A549 (cell line): ENCODE results near the gene LANCL1. TPM values are rescaled to one million over a fixed set of nuclear protein-coding genes. Genes with fewer than 3 reads are reported as not detected.

ENCODE experiments used
- ATAC-seq, 2 experiments: fragments of 200-7000 bp in 1 of 2; fragments of >200 bp in 1 of 2; cut with Nextera tagmentation in 1 of 2; cut with Tn5 transposase in 1 of 2; 3 replicates each; pipeline versions ENCODE4 v1.8.0 to v1.9.1; 2018 to 2020; ENCODE audit warnings: mild to moderate bottlenecking in 1 of 2, moderate library complexity in 1 of 2
- CTCF ChIA-PET: fragments of 300-600 bp; sonication (Branson Sonifier 250); formaldehyde crosslinking; extraction: SDS; loops from one replicate; lab custom pipeline; 2021; ENCODE audit warnings: antibody characterized with exemption, inconsistent platforms; lab: Yijun Ruan, JAX
- POLR2A ChIA-PET: fragments of 350-600 bp; formaldehyde crosslinking; extraction: SDS; loops from one replicate; lab custom pipeline; 2021; ENCODE audit warnings: antibody characterized with exemption, inconsistent platforms; lab: Yijun Ruan, JAX
- DNase-seq, 2 experiments: peaks; one replicate each; pipeline versions ENCODE4 v3.0.0 to v3.0.0-alpha.2; 2011 to 2016; ENCODE audit warnings: low read depth in 1 of 2, low spot score in 1 of 2
- FAIRE-seq: peaks from 2 replicates; lab custom pipeline; 2011; peaks lifted over from hg19 to GRCh38; lab: Jason Lieb, UNC
- H3K27ac ChIP-seq, 2 experiments: fragments of >200 bp; sonication (Bioruptor Twin); formaldehyde crosslinking; 3 replicates each; pipeline ENCODE4 v1.5.1; 2016 to 2017
- H3K4me1 ChIP-seq: fragments of >200 bp; sonication (Bioruptor Twin); formaldehyde crosslinking; 3 replicates; pipeline ENCODE4 v1.6.1; 2016
- H3K4me2 ChIP-seq: fragments of >200 bp; sonication (Bioruptor Twin); formaldehyde crosslinking; 3 replicates; pipeline ENCODE4 v1.6.1; 2016
- H3K4me3 ChIP-seq: fragments of >200 bp; sonication (Bioruptor Twin); formaldehyde crosslinking; 3 replicates; pipeline ENCODE4 v1.5.1; 2016
- H3K9me3 ChIP-seq: fragments of >200 bp; sonication (Bioruptor Twin); formaldehyde crosslinking; 3 replicates; pipeline ENCODE4 v1.6.1; 2016
- BHLHE40 ChIP-seq: IDR thresholded peaks from 2 replicates; pipeline ENCODE4 v1.6.1; 2012; ENCODE audit warnings: low read depth, low read length, inconsistent platforms
- CBX2 ChIP-seq: fragments of 200-600 bp; sonication (generic); IDR thresholded peaks from 2 replicates; pipeline ENCODE4 v1.6.1; 2016; ENCODE audit warnings: low read depth, mild to moderate bottlenecking, borderline replicate concordance
- CBX8 ChIP-seq: fragments of 200-600 bp; sonication (generic); IDR thresholded peaks from 2 replicates; pipeline ENCODE4 v1.6.1; 2016
- CTCF ChIP-seq: fragments of >200 bp; sonication (Bioruptor Twin); formaldehyde crosslinking; IDR thresholded peaks from 3 replicates; pipeline ENCODE4 v1.5.1; 2016
- EHF ChIP-seq: fragments of 250-450 bp; sonication (Bioruptor Pico); IDR thresholded peaks from 2 replicates; pipeline ENCODE4 v1.5.0; 2020; ENCODE audit warnings: mild to moderate bottlenecking
- EP300 ChIP-seq, 2 experiments: fragments of >200 bp; sonication (Bioruptor Twin); formaldehyde crosslinking; IDR thresholded peaks; 2 replicates in 1 of 2; 3 replicates in 1 of 2; pipeline ENCODE4 v1.6.1; 2016 to 2017
- FOXS1 ChIP-seq: fragments of 250-450 bp; sonication (Bioruptor Pico); IDR thresholded peaks from 2 replicates; pipeline ENCODE4 v1.5.0; 2020; ENCODE audit warnings: mild to moderate bottlenecking, moderate library complexity
- GATA3 ChIP-seq: IDR thresholded peaks from 2 replicates; pipeline ENCODE4 v1.6.1; 2012; ENCODE audit warnings: borderline replicate concordance
- HOXB5 ChIP-seq: fragments of 250-450 bp; sonication (Bioruptor Pico); IDR thresholded peaks from 2 replicates; pipeline ENCODE4 v1.5.0; 2020; ENCODE audit warnings: mild to moderate bottlenecking, moderate library complexity
- JUN ChIP-seq, 2 experiments: fragments of >200 bp; sonication (Bioruptor Twin); formaldehyde crosslinking; IDR thresholded peaks; 2 replicates in 1 of 2; 3 replicates in 1 of 2; pipeline ENCODE4 v1.6.1; 2016 to 2017
- KDM5A ChIP-seq: fragments of 200-600 bp; sonication (generic); IDR thresholded peaks from 2 replicates; pipeline ENCODE4 v1.6.1; 2016; ENCODE audit warnings: antibody characterized with exemption, mild to moderate bottlenecking
- MAFK ChIP-seq: fragments of 450-650 bp; IDR thresholded peaks from 2 replicates; pipeline ENCODE4 v1.6.1; 2014; ENCODE audit not compliant: partially characterized antibody
- MAZ ChIP-seq: fragments of 150-350 bp; IDR thresholded peaks from 2 replicates; pipeline ENCODE4 v1.6.1; 2014; ENCODE audit warnings: antibody characterized with exemption, low read depth, low read length, borderline replicate concordance
- NPAS2 ChIP-seq: fragments of 250-450 bp; sonication (Bioruptor Pico); IDR thresholded peaks from 2 replicates; pipeline ENCODE4 v1.8.0; 2022; ENCODE audit warnings: mild to moderate bottlenecking, moderate library complexity, borderline replicate concordance
- PHF8 ChIP-seq: fragments of 200-600 bp; sonication (generic); IDR thresholded peaks from 2 replicates; pipeline ENCODE4 v1.6.1; 2016; ENCODE audit warnings: low read depth, mild to moderate bottlenecking, antibody characterized with exemption, moderate library complexity, borderline replicate concordance
- POLR2AphosphoS2 ChIP-seq: conservative IDR thresholded peaks from 2 replicates; pipeline ENCODE4 v1.6.1; 2012; ENCODE audit warnings: low read length, improper control_type of control experiment, inconsistent platforms
- RARB ChIP-seq: fragments of 250-450 bp; sonication (Bioruptor Pico); IDR thresholded peaks from 2 replicates; pipeline ENCODE4 v1.8.0; 2021; ENCODE audit warnings: mild to moderate bottlenecking, moderate library complexity
- RNF2 ChIP-seq: fragments of 200-600 bp; sonication (generic); IDR thresholded peaks from 2 replicates; pipeline ENCODE4 v1.6.1; 2016; ENCODE audit warnings: low read depth, mild to moderate bottlenecking, antibody characterized with exemption, moderate library complexity, borderline replicate concordance
- TFCP2L1 ChIP-seq: fragments of 250-450 bp; sonication (Bioruptor Pico); IDR thresholded peaks from 2 replicates; pipeline ENCODE4 v1.5.0; 2021; ENCODE audit warnings: mild to moderate bottlenecking
- ZC3H11A ChIP-seq: fragments of 450-650 bp; IDR thresholded peaks from 2 replicates; pipeline ENCODE4 v1.6.1; 2014; ENCODE audit warnings: antibody characterized with exemption, mild to moderate bottlenecking
- WGBS: methylation state at CpG from one replicate; pipeline ENCODE4 v1.1.6; 2017; ENCODE audit errors: missing lambda C conversion rate; 5-methylcytosine and 5-hydroxymethylcytosine counted together
- polyA plus RNA-seq, 4 experiments: library from polyadenylated mRNA; depleted of rRNA in 3 of 4; stranded (reverse); fragments of >200 nt; fragmentation: RNase III in 1 of 4; extraction: RNeasy Plus Mini Kit Qiagen cat#74134 plus additional on column Dnase treatment in 1 of 4; gene quantifications; 2 replicates in 3 of 4; 3 replicates in 1 of 4; pipeline ENCODE4 v1.2.3, GENCODE V29; 2011 to 2017
- TF ChIP-seq, protein P1 (sequence below): IDR thresholded peaks from 2 replicates; pipeline ENCODE4 v1.6.1; 2012
- TF ChIP-seq, protein P2 (sequence below): fragments of 200-600 bp; sonication (generic); IDR thresholded peaks from 2 replicates; pipeline ENCODE4 v1.6.1; 2016; ENCODE audit warnings: antibody characterized with exemption, mild to moderate bottlenecking, moderate library complexity

Gene LANCL1
- polyA plus RNA-seq, 2 of the 4 experiments (the other 2 are of a cell fraction) = 30.1 to 83.7 TPM

- no peak for DNase-seq
- Histone ChIP-seq H3K27ac (no peak overlapping the region), H3K9me3 (no peaks in the 10 kb centered on the region), H3K4me2 (peak overlapping the region; percentile 67; the same call in 1 of the 3 replicates), H3K4me3 (no peak overlapping the region), H3K4me1 (peaks cover 14% of the 10 kb centered on the region; the same call in 2 of the 3 replicates)
- 92% methylated on average over 2 of the region's 2 CpGs for WGBS
- ChIA-PET CTCF (no interaction called here), POLR2A (no interaction called here)
- no peak for ATAC-seq
- no peak for FAIRE-seq
- TF ChIP-seq JUN (IDR thresholded peaks at IDR 0.05) (no peak), GATA3 (no peak), HOXB5 (no peak), KDM5A (no peak), EP300 (IDR thresholded peaks at IDR 0.05) (no peak), PHF8 (no peak), MAFK (no peak), ZC3H11A (no peak), CTCF (no peak)
- TF ChIP-seq, all 56 proteins: peak for 0
These were observed 2.1 kb upstream of the LANCL1 start for GRCh38 chr2:210478661-210479060.

GRCh38 chr2:210477496-210477895, 937 bp upstream of the LANCL1 start:
- TF ChIP-seq POLR2AphosphoS2 = no peak
- TF ChIP-seq CBX2 = no peak
- no peak for TF ChIP-seq EHF
- no peak for TF ChIP-seq FOXS1 (CRISPR knock-in tag)
- DNase-seq (peak; percentile 33 to 58), FAIRE-seq (no peak), ATAC-seq (peak; percentile 35 to 64; a peak in 3 of 6 replicates)
- Histone ChIP-seq H3K9me3 (no peaks in the 10 kb centered on the region), H3K4me1 (peaks cover 14% of the 10 kb centered on the region; the same call in 2 of the 3 replicates), H3K4me2 (peak overlapping the region; percentile 67), H3K4me3 (peak overlapping the region; percentile 75; the same call in 2 of the 3 replicates), H3K27ac (peak overlapping the region; percentile 84 to 94)
- CTCF ChIA-PET = interaction anchor here (1.2 kb wide), 1 partner anchor 26 kb away, joined by 3 read pairs; no protein-coding TSS in a partner anchor
- WGBS = 66% methylated on average over 3 of the region's 3 CpGs
- POLR2A ChIA-PET = no interaction called here

- POLR2A ChIA-PET = no interaction called here
- ATAC-seq = no peak
- CTCF ChIA-PET = no interaction called here
- Histone ChIP-seq H3K4me2 (peak overlapping the region; percentile 84), H3K4me3 (peak overlapping the region; percentile 75), H3K9me3 (no peaks in the 10 kb centered on the region), H3K27ac (peak overlapping the region; percentile 84 to 94), H3K4me1 (peaks cover 14% of the 10 kb centered on the region; the same call in 2 of the 3 replicates)
- 44% methylated on average over 6 of the region's 6 CpGs for WGBS
- DNase-seq = no peak
- TF ChIP-seq CBX8 = no peak
- TF ChIP-seq KDM5A = no peak
- no peak for TF ChIP-seq JUN (IDR thresholded peaks at IDR 0.05)
- no peak for TF ChIP-seq TFCP2L1 (CRISPR knock-in tag)
- no peak for TF ChIP-seq MAZ
- TF ChIP-seq, protein P1, sequence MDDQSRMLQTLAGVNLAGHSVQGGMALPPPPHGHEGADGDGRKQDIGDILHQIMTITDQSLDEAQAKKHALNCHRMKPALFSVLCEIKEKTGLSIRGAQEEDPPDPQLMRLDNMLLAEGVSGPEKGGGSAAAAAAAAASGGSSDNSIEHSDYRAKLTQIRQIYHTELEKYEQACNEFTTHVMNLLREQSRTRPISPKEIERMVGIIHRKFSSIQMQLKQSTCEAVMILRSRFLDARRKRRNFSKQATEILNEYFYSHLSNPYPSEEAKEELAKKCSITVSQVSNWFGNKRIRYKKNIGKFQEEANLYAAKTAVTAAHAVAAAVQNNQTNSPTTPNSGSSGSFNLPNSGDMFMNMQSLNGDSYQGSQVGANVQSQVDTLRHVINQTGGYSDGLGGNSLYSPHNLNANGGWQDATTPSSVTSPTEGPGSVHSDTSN = no peak
- TF ChIP-seq BHLHE40 = no peak
- TF ChIP-seq, protein P2, sequence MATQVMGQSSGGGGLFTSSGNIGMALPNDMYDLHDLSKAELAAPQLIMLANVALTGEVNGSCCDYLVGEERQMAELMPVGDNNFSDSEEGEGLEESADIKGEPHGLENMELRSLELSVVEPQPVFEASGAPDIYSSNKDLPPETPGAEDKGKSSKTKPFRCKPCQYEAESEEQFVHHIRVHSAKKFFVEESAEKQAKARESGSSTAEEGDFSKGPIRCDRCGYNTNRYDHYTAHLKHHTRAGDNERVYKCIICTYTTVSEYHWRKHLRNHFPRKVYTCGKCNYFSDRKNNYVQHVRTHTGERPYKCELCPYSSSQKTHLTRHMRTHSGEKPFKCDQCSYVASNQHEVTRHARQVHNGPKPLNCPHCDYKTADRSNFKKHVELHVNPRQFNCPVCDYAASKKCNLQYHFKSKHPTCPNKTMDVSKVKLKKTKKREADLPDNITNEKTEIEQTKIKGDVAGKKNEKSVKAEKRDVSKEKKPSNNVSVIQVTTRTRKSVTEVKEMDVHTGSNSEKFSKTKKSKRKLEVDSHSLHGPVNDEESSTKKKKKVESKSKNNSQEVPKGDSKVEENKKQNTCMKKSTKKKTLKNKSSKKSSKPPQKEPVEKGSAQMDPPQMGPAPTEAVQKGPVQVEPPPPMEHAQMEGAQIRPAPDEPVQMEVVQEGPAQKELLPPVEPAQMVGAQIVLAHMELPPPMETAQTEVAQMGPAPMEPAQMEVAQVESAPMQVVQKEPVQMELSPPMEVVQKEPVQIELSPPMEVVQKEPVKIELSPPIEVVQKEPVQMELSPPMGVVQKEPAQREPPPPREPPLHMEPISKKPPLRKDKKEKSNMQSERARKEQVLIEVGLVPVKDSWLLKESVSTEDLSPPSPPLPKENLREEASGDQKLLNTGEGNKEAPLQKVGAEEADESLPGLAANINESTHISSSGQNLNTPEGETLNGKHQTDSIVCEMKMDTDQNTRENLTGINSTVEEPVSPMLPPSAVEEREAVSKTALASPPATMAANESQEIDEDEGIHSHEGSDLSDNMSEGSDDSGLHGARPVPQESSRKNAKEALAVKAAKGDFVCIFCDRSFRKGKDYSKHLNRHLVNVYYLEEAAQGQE = no peak
- no peak for TF ChIP-seq RNF2
- no peak for TF ChIP-seq NPAS2 (CRISPR knock-in tag)
- TF ChIP-seq ZC3H11A = no peak
- no peak for TF ChIP-seq RARB (CRISPR knock-in tag)
- no peak for TF ChIP-seq POLR2AphosphoS2
- TF ChIP-seq, all 56 proteins: peak for 0
- FAIRE-seq = no peak
These were observed 853 bp downstream of the LANCL1 start for GRCh38 chr2:210475706-210476105.
